Measurements from ENCODE around the gene INTS4.
"Not testable (repeated sequence)": the region's sequence is repeated elsewhere in the genome, so short reads cannot be mapped to it uniquely, and the experiment has no call there.

DNA sequence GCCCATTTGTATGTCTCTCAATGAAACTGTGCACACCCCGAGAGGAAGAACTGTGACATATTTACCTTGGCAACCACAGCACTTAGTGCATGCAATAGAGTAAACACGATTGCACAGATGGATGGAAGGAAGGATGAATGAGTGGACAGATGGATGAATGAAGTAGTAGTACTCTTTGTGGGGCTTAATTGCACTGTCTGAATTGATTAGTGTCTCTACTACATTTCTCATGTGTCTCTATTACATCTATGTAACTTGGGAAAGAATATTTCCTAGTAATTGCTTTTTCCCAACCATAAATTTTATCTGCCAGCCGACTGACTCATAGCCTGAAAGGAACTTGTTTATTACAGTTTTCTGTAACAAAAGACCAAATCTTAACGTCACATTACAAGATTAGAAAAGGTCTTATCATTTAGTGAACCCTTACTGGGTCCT lies 103.8 kb downstream of the INTS4 start:
- TF ChIP-seq, protein P1, sequence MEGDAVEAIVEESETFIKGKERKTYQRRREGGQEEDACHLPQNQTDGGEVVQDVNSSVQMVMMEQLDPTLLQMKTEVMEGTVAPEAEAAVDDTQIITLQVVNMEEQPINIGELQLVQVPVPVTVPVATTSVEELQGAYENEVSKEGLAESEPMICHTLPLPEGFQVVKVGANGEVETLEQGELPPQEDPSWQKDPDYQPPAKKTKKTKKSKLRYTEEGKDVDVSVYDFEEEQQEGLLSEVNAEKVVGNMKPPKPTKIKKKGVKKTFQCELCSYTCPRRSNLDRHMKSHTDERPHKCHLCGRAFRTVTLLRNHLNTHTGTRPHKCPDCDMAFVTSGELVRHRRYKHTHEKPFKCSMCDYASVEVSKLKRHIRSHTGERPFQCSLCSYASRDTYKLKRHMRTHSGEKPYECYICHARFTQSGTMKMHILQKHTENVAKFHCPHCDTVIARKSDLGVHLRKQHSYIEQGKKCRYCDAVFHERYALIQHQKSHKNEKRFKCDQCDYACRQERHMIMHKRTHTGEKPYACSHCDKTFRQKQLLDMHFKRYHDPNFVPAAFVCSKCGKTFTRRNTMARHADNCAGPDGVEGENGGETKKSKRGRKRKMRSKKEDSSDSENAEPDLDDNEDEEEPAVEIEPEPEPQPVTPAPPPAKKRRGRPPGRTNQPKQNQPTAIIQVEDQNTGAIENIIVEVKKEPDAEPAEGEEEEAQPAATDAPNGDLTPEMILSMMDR (IDR thresholded peaks at IDR 0.05): not testable (repeated sequence)
- not testable (repeated sequence) for TF ChIP-seq EZH2 (IDR thresholded peaks at IDR 0.05; ENCODE audit: borderline replicate concordance, insufficient read depth, low read depth, low read length, poor library complexity, severe bottlenecking)

Data from B cell (primary cell).